GM06990 (cell line): ENCODE data around the gene MYMK.

Experiments used
- DNase-seq: peaks from one replicate; pipeline ENCODE4 v3.0.0-alpha.2; 2011; ENCODE audit not compliant: insufficient read length; ENCODE audit errors: extremely low read depth
- H3K27me3 ChIP-seq: replicated peaks from 2 replicates; pipeline ENCODE4 v1.6.0; 2011; ENCODE audit warnings: low read length; ENCODE audit not compliant: control insufficient read depth, insufficient read depth
- H3K36me3 ChIP-seq: 2 replicates; pipeline ENCODE4 v1.5.1; 2011; ENCODE audit warnings: low read length; ENCODE audit not compliant: control insufficient read depth, insufficient read depth
- H3K4me3 ChIP-seq: replicated peaks from 2 replicates; pipeline ENCODE4 v1.5.1; 2011; ENCODE audit warnings: low read depth, mild to moderate bottlenecking, control low read depth, low read length
- CTCF ChIP-seq: IDR thresholded peaks from 2 replicates; pipeline ENCODE4 v1.5.1; 2011; ENCODE audit warnings: low read length, control low read depth, mild to moderate bottlenecking, inconsistent platforms; ENCODE audit not compliant: insufficient read depth, poor library complexity, severe bottlenecking

MYMK gene

DNA sequence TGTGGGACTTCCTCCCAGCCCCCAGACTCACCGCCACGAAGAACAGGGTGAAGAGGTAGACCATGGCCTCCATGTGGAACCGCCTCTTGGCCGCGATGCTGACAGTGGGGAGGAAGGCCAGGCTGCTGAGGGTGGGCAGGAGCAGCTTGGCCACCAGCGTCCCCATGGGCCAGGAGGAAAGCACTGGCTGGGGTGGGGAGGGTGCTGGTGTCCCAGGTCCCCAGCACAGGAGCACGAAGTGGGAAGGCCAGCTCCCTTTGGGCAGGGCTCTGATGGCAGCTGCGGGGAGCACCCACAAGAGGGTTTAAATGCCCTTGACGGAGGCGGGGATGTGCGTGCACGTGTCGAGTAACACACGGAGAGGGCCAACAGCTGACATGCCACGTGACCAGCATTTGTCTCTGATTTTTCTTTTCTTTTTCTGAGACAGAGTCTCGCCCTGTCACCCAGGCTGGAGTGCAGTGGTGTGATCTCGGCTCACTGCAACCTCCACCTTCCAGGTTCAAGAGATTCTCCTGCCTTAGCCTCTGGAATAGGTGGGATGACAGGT is at the start of gene MYMK:
MYMK (minus strand) TSS at position 281 of the 550 bp plus-strand sequence; CDS start at position 166, 115 bp downstream.
- no peak within 1 kb of the TSS for H3K4me3 ChIP-seq
- DNase-seq: no peak
- H3K27me3 ChIP-seq: no peaks in the 10 kb centered on the region; the same call in 1 of the 2 replicates
- no peak for TF ChIP-seq CTCF
- no peaks in the 10 kb centered on the region for H3K36me3 ChIP-seq

GRCh38 chr9:133573791-133574515 is 49.2 kb upstream of the MYMK start:
- no peaks in the 10 kb centered on the region; the same call in 1 of the 2 replicates for H3K27me3 ChIP-seq
- no peaks in the 10 kb centered on the region for H3K36me3 ChIP-seq
- TF ChIP-seq CTCF: no peak
- H3K4me3 ChIP-seq: no peak overlapping the region
- no peak for DNase-seq

DNA sequence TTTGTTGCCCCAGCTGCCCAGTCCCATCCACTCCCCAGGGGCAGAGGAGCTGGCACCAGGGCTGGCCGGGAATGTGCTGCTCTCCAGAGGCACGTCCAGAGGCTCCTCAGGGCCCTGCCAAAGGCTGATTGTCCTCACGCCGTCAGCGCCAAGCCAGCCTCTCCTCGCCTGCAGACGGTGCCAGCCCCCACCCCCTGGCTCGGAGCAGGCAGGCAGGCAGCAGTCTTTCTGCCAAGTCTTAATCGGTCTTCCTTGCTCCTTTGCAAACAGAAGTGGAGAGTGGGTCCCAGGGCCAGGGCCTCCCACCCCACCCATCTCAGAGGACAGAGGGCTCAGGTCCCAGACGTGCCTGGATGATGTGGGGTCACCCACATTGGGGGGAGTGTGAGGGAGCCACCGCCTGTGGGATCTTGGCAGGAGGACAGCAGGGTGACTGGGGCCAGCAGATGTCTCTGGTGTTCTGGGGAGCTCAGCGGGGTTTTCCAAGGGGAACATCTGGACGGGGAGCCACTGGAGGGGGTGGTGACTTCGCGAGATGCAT is 48.1 kb upstream of the MYMK start:
- TF ChIP-seq CTCF: no peak
- no peak overlapping the region for H3K4me3 ChIP-seq
- no peak for DNase-seq
- no peaks in the 10 kb centered on the region; the same call in 1 of the 2 replicates for H3K27me3 ChIP-seq
- H3K36me3 ChIP-seq: no peaks in the 10 kb centered on the region

- no peak overlapping the region for H3K4me3 ChIP-seq
- TF ChIP-seq CTCF: no peak
- no peaks in the 10 kb centered on the region for H3K36me3 ChIP-seq
- no peaks in the 10 kb centered on the region; the same call in 1 of the 2 replicates for H3K27me3 ChIP-seq
- DNase-seq: no peak
These were observed 47.3 kb upstream of the MYMK start for GRCh38 chr9:133571896-133572595.

DNA sequence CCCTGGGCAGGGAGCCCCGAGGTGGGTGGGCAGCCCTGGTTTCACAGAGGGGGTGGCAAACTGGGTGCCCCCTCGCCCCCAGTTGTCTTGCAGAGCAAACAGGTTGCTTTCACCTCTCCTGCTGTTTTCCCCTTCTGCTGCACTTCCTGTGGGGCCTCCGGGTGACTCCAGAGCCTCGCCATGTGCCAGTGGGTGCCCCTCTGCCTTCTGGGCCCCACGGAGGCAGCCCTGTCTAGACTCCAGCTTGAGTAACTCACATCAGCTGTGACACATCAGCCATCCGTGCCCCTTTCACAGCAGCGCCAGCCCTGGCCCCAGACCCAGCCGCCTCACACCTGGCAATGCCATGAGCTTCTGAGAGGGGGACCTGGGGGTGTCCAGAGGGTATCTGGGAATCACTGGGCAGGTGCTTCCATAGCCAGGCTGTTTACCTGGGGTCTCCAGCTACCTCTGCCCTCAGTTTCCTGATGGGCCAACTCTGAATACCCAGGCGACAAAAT is 46.7 kb upstream of the MYMK start:
- Histone ChIP-seq H3K27me3 (no peaks in the 10 kb centered on the region; the same call in 1 of the 2 replicates), H3K4me3 (no peak overlapping the region), H3K36me3 (no peaks in the 10 kb centered on the region)
- TF ChIP-seq CTCF: no peak
- DNase-seq: no peak
